GM13977 (cell line): ENCODE measurements around the gene ZNF575.
A peak's percentile ranks its signal among the peaks of the same experiment; 100 is the strongest.

Experiments used
- DNase-seq: peaks from one replicate; pipeline ENCODE4 v3.0.0; 2012; ENCODE audit warnings: low spot score
- CTCF ChIP-seq: IDR thresholded peaks from 2 replicates; pipeline ENCODE4 v1.5.1; 2012; ENCODE audit warnings: mild to moderate bottlenecking, control low read depth; ENCODE audit not compliant: insufficient read depth; ENCODE audit errors: extremely low read depth, missing control alignments
- in situ Hi-C: fragments of 300-500 bp; cut with MboI; formaldehyde crosslinking; loops from one replicate; pipeline ENCODE4 v1.12.0; 2022; ENCODE audit warnings: low sequenced_read_pairs, low pct_unique_long_range_greater_than_20kb, mixed read lengths, inconsistent platforms; ENCODE audit not compliant: unreplicated experiment

ZNF575 gene

GRCh38 chr19:43532962-43533545 is at the start of gene ZNF575:
Gene ZNF575 (plus strand): TSS chr19:43533188. CDS start chr19:43534423, 1,235 bp downstream.
- in situ Hi-C loops, result no loop called here
- TF ChIP-seq CTCF, result no peak
- DNase-seq, result peak; percentile 96

GRCh38 chr19:43483281-43483680 is 49.7 kb upstream of the ZNF575 start:
- in situ Hi-C loops, result no loop called here
- DNase-seq, result no peak
- no peak for TF ChIP-seq CTCF

- in situ Hi-C loops, result no loop called here
- TF ChIP-seq CTCF, result no peak
- no peak for DNase-seq
These were observed 47.0 kb upstream of the ZNF575 start for GRCh38 chr19:43485951-43486350.

- in situ Hi-C loops, result no loop called here
- TF ChIP-seq CTCF, result no peak
- no peak for DNase-seq
These were observed 46.6 kb upstream of the ZNF575 start for GRCh38 chr19:43486412-43486811.

- in situ Hi-C loops, result no loop called here
- no peak for TF ChIP-seq CTCF
- DNase-seq, result no peak
These were observed 44.8 kb upstream of the ZNF575 start for GRCh38 chr19:43488179-43488578.

GRCh38 chr19:43489310-43489709 is 43.7 kb upstream of the ZNF575 start:
- DNase-seq, result peak; percentile 71
- TF ChIP-seq CTCF, result no peak
- in situ Hi-C loops, result no loop called here
